ENCODE results near the gene EML5. TPM values are rescaled to one million over a fixed set of nuclear protein-coding genes. Genes with fewer than 3 reads are reported as not detected.

EML5 gene
- total RNA-seq = 1 to 10 TPM; 2.8 to 3.1 TPM
- 3.5 TPM for polyA plus RNA-seq (2013, experiment 1 of 2)
- polyA plus RNA-seq (2013, experiment 2 of 2) = 3.5 TPM
- 8.7 to 60.8 (median 24.8) reads per million in 172 experiments for total RNA-seq

DNA sequence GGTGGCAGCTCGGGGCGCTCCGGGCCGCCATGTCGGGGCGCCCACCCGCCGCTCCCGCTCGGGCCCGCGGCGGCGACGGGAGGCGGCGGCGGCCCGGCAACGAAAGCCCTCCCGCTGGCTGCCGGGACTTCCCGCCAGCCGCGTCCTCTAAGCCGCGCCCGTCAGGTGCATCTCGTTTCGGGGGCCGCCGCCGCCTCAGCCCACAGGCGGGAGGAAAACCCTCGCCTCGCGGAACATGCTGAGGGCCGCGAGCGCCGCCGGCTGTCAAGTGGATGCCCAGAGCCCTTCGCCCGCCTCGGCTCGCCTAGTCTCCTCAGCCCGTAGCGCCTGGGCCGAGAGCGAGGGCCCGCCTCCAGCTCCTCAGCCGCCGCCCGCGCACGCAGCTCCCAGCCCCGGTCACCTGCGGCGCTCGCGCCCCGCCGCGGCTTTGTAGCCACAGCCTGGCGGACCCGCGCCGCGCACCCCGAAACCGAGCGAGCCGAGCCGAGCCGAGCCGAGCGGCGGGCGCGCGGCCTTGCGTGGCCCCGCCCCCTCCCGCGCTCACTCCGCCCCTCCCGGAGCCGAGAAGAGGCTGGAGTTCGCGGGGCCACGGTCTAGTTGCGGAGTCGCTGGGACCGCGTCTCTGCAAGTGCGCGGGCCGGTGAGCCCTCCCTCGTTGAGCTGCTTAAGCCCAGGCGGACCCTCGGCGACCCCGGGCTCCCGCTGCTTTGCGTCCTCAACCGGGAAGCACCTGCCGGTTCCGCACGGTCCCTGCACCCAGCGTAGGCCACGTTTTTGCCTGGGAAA, at the start of gene EML5:
Gene EML5, minus strand, starts transcription at position 481 of the 786 bp plus-strand sequence. Its CDS starts 450 bp downstream, at position 31.
- ATAC-seq (ENCODE audit: poor library complexity) = peak; percentile 87
- Histone ChIP-seq H3K9me3 (ENCODE audit: control insufficient read depth in 1 of 2, insufficient read depth in 1 of 2, low read length in 2 of 2) (no peaks in the 10 kb centered on the region), H3K4me3 (ENCODE audit: low read length) (peak within 1 kb of the TSS; percentile 89), H3K27ac (ENCODE audit: low read depth in 1 of 2, low read length in 2 of 2) (peak within 1 kb of the TSS in 1 of 2 donors; percentile 61), H3K4me1 (ENCODE audit: insufficient read depth, low read length) (peaks cover 16% of the 10 kb centered on the region), H3K27me3 (ENCODE audit: control insufficient read depth in 1 of 2, insufficient read depth in 2 of 2, low read length in 2 of 2) (peaks cover 0 to 3% of the 10 kb centered on the region in 2 experiments), H3K36me3 (ENCODE audit: insufficient read depth, low read length) (no peaks in the 10 kb centered on the region)
- ChIA-PET POLR2A (interaction anchor here (0.7 to 3.2 kb wide), 3 partner anchors 32 to 112 kb away, joined by 3 to 20 read pairs (median 3); partner anchors contain the start of gene TTC8), CTCF (no interaction called here)
- intact Hi-C loops (cut with DNase I, micrococcal nuclease) = loop anchor here (1.0 to 5.0 kb wide), 4 partner anchors 30 to 1162 kb away; partner anchors contain the start of genes EFCAB11 (in 1 of the 2), GPR65 (in 1 of the 2), TDP1 (in 1 of the 2) and ZC3H14 (in 1 of the 2)
- H3K4me1 Mint-ChIP-seq (ENCODE audit: low read depth) = peaks cover 20% of the 10 kb centered on the region
- TF ChIP-seq, protein P1, sequence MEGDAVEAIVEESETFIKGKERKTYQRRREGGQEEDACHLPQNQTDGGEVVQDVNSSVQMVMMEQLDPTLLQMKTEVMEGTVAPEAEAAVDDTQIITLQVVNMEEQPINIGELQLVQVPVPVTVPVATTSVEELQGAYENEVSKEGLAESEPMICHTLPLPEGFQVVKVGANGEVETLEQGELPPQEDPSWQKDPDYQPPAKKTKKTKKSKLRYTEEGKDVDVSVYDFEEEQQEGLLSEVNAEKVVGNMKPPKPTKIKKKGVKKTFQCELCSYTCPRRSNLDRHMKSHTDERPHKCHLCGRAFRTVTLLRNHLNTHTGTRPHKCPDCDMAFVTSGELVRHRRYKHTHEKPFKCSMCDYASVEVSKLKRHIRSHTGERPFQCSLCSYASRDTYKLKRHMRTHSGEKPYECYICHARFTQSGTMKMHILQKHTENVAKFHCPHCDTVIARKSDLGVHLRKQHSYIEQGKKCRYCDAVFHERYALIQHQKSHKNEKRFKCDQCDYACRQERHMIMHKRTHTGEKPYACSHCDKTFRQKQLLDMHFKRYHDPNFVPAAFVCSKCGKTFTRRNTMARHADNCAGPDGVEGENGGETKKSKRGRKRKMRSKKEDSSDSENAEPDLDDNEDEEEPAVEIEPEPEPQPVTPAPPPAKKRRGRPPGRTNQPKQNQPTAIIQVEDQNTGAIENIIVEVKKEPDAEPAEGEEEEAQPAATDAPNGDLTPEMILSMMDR (IDR thresholded peaks at IDR 0.05) = peak; percentile 24
- no peaks in the 10 kb centered on the region for H3K36me3 Mint-ChIP-seq (ENCODE audit: low read depth)
- H3K27me3 Mint-ChIP-seq = no peaks in the 10 kb centered on the region
- no peaks in the 10 kb centered on the region for H3K9me3 Mint-ChIP-seq
- peak within 1 kb of the TSS; percentile 95 for H3K4me3 Mint-ChIP-seq
- peak within 1 kb of the TSS; percentile 85 for H3K27ac Mint-ChIP-seq
- peak; percentile 64 to 93 (median 80) for DNase-seq

DNA sequence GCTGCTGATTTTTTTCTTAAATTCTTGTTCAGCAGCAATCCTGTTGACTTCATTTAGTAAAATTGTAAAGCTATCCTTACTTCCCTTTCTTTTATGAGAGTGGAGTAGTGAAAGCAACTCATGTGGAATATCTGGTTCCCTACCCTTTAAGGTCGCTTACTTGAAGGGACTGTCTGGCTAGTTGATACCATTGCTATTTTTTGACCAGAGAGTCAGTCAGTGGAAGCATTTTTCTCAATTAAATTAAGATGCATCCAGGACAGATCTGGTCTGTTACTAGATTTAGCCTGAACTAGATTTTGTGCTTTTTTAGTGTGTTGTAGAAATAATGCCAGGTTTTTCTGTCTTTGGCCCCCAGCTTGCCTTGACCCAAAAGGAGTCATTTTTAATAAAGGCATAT, 49.7 kb upstream of the EML5 start:
- H3K4me1 ChIP-seq (ENCODE audit: insufficient read depth, low read length) = no peaks in the 10 kb centered on the region
- DNase-seq = no peak

DNA sequence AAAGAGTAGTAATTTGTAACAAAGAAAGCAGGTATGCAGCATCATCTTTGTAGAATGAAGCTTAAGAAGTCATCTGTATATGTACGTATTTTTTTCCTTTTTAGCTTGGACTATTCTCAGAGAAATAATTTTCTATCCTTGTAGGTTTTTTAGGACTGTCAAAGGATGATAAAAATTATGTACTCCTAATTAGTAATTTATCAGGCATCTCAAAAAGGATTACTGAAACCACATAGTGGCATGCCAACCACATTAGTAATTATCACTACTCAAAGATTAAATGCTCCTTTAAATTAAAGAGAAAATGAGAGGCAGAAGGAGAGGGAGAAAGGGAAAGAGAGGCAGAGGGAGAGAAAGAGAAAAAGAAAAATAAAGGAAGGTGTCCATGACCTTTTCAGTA, 49.0 kb upstream of the EML5 start:
- no peaks in the 10 kb centered on the region for H3K9me3 Mint-ChIP-seq
- no peak for DNase-seq
- TF ChIP-seq, protein P1 (IDR thresholded peaks at IDR 0.05) = no peak
- H3K27ac Mint-ChIP-seq = no peak overlapping the region
- Histone ChIP-seq H3K4me3 (ENCODE audit: low read length) (no peak overlapping the region), H3K9me3 (ENCODE audit: control insufficient read depth in 1 of 2, insufficient read depth in 1 of 2, low read length in 2 of 2) (no peaks in the 10 kb centered on the region), H3K4me1 (ENCODE audit: insufficient read depth, low read length) (no peaks in the 10 kb centered on the region), H3K27ac (ENCODE audit: low read depth in 1 of 2, low read length in 2 of 2) (no peak overlapping the region), H3K36me3 (ENCODE audit: insufficient read depth, low read length) (no peaks in the 10 kb centered on the region), H3K27me3 (ENCODE audit: control insufficient read depth in 1 of 2, insufficient read depth in 2 of 2, low read length in 2 of 2) (no peaks in the 10 kb centered on the region)
- peaks cover 5% of the 10 kb centered on the region for H3K27me3 Mint-ChIP-seq
- H3K4me3 Mint-ChIP-seq = no peak overlapping the region
- intact Hi-C loops (cut with DNase I, micrococcal nuclease) = no loop called here
- no peaks in the 10 kb centered on the region for H3K36me3 Mint-ChIP-seq (ENCODE audit: low read depth)
- ATAC-seq (ENCODE audit: poor library complexity) = no peak
- POLR2A ChIA-PET = no interaction called here
- CTCF ChIA-PET = no interaction called here
- no peaks in the 10 kb centered on the region for H3K4me1 Mint-ChIP-seq (ENCODE audit: low read depth)

More for the DNA sequence above, 49.7 kb upstream of the EML5 start:
- TF ChIP-seq, protein P1 (IDR thresholded peaks at IDR 0.05) = no peak
- no peaks in the 10 kb centered on the region for H3K9me3 Mint-ChIP-seq
- Histone ChIP-seq H3K9me3 (ENCODE audit: control insufficient read depth in 1 of 2, insufficient read depth in 1 of 2, low read length in 2 of 2) (no peaks in the 10 kb centered on the region), H3K36me3 (ENCODE audit: insufficient read depth, low read length) (no peaks in the 10 kb centered on the region), H3K4me3 (ENCODE audit: low read length) (no peak overlapping the region), H3K27ac (ENCODE audit: low read depth in 1 of 2, low read length in 2 of 2) (no peak overlapping the region), H3K27me3 (ENCODE audit: control insufficient read depth in 1 of 2, insufficient read depth in 2 of 2, low read length in 2 of 2) (no peaks in the 10 kb centered on the region)
- H3K36me3 Mint-ChIP-seq (ENCODE audit: low read depth) = no peaks in the 10 kb centered on the region
- H3K27ac Mint-ChIP-seq = no peak overlapping the region
- no peaks in the 10 kb centered on the region for H3K27me3 Mint-ChIP-seq
- CTCF ChIA-PET = no interaction called here
- H3K4me1 Mint-ChIP-seq (ENCODE audit: low read depth) = no peaks in the 10 kb centered on the region
- H3K4me3 Mint-ChIP-seq = no peak overlapping the region
- POLR2A ChIA-PET = no interaction called here
- intact Hi-C loops (cut with DNase I, micrococcal nuclease) = no loop called here
- no peak for ATAC-seq (ENCODE audit: poor library complexity)
